GM19467 (cell line): ENCODE results near the gene AK9.
A peak's percentile ranks its signal among the peaks of the same experiment; 100 is the strongest.

Experiments used
- ATAC-seq: cut with Tn5 transposase; IDR thresholded peaks from one replicate; pipeline ENCODE4 v1.9.1; 2021; ENCODE audit warnings: mild to moderate bottlenecking, moderate library complexity; ENCODE audit not compliant: unreplicated experiment

The AK9 gene

DNA sequence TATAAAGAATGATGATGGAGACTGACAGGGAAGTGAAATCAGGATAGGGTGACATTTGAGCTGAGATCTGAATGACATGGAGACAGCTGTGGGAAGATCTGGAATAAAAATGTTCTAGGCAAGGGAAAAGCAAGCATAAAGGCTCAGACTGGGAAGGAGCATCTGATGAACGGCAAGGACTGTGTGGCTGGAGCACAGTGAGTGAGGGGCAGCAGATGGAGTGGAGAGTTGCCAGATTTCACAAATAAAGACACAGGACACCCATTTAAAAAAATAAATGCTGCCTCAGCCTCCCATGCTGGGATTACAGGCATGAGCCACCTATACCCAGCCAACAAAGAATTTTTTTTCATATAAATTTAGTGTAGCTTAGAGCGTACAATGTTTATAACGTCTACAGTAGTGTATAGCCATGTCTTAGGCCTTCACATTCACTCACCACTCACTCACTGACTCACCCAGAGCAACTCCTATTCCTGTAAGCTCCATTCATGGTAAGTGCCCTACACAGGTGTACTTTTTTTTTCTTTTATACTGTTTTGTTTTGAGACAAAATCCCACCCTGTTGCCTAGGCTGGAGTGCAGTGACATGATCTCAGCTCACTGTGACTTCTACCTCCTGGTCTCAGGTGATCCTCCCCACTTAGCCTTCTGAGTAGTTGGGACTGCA, 205.6 kb downstream of the AK9 start:
- ATAC-seq: no peak

DNA sequence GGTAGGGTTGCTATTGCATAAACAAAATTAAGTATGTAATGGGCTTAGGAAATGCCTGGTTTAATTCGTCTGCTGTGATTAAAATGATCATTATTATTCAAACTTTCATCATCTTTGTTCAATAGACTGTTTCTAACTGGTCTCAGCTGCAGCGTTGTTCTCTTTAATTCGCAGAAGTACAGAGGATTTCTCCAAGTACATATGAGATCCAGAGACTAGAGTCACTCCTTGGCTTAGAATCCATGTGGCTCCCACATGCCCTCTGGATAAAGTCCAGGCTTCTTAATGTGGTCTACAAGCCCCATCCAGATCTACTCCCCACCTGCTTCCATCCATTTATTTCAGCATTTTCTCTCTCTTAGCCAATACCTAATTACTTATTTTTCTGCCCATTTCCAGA, 206.9 kb downstream of the AK9 start:
- ATAC-seq: no peak

DNA sequence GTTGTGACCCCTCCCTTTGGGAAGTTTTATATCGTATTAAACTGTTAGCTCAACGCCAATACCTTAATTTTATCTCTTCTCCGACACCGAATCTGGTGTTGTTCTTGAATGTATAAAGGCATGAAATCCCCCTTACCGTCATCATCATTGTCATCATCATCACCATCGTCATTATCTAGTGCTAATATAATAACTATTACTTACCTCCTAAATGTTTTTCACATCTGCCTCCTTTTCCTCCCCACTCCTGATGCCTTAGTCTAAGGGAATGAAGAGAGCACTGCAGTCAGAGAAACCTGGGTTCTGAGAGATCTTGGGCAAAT, 207.3 kb downstream of the AK9 start:
- ATAC-seq: peak; percentile 1

DNA sequence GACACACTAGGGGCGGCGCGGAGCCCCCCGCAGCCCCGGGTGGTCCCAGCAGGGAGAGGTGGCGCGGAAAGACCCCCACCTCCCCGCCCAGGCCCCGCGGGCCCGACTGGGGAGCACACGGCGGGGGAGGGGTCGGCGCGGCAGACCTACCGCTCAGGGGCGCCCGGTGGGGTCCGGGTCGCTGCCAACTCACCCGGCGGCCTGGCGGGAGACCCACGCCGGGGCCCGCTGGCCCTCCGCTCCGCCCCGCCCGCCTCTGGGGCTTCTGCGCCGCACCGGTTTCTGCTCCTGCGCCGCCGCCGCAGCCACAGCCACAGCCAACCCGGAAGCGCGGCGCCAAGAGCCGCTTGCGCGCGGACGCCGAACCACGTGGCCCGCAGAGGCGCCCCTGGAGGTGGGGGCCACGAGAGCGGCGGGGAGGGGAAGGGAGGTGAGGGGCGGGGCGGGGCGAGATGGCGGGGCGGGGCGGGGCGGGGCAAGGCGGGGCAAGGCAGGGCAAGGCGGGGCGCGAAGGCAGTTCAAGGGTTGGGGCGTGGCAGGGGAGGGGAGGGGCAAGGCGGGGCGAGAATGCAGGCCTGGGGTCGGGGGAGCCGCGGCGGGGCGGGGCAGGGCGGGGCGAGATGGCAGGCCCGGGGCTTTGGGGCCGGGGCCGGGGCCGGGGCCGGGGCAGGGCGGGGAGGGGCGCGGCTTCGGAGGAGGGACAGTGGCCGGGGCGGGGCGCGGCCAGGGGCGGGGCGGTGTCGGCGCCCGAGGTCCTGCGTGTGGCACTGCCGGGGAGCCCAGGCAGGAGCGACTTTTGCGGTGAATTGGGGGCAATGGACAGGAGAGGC, 207.9 kb downstream of the AK9 start, which contains the start of gene ZBTB24:
ZBTB24 (minus strand) TSS at position 315 of the 830 bp plus-strand sequence. CDS start 1,193 bp downstream, outside the sequence.
- peak; percentile 83 for ATAC-seq

DNA sequence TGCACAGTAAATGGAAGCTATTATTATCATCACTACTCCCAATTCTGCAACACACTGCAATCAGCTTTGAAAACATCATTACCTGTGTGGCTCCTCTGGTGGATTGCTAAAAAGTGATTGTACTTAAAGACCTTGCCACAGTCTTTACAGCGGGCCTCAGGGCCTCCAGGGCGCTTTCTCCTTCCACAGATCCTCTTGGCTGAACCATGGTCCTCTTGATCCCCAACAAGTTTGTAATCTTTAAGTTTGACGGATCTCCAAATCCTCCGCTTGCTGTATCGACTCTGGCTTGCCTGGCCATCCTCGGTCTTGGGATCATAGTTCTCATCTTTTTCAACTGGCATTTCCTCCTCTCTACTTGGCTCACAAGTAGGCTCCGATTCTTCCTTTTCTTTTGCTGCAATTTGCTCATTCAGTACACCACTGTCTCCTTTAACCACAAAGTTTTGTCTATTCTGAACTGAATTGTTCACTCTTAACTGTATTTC, 210.0 kb downstream of the AK9 start:
- ATAC-seq: no peak

DNA sequence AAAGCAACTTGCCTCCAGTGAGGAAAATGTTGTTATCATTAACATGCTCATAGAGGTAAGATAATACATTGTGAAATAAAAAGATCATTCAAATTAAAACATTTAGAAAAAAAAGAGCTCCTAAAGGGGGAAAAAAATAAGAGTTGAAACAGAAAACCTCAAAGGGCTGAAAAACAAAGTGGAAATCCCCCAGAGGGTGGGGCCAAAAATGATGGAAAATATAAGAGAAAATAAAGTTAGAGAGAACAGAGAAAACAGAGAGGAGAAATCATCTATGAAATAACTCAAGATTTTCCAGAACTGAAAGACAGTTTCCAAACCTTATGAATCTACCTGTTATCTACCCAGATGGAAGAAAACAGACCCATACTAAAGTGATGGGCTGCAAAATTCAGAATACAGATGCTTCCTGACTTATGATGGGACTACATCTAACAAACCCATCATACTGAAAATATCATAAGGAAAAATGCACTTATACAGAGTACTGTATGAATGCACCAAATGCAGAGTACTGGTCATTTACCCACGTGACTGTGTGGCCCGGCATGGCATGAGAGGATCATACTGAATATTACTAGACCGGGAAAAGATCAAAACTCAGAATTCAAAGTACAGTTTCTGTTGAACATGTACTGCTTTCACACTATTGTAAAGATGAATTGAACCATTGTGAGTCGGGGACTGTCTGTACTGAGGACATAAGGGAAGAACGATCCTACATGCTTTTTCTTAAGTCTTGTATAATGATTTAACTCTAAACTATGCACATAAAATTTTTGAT, 212.0 kb downstream of the AK9 start:
- ATAC-seq: no peak

DNA sequence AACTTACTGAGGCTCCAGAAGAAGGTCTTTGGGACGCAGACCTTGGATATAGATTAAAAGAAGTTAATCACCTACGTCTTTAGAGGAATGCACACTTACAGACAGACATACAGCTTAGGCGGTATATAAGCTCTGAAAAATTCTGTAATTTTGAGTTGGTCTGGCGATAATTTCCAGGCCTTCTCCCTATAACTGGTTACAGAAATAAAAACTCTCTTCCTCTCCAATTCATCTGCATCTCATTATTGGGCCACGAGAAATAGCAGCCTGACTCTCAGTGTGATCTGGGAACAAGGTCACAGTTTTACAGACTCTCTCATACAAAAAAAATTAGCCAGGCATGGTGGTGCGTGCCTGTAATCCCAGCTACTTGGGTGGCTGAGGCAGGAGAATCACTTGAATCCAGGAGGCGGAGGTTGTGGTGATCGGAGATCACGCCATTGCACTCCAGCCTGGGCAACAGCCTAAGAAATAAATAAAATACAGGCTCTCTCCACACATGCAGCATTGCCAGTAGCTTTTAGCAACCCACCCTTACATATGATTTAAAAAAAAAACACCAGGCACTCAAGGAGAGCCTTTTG, 212.7 kb downstream of the AK9 start:
- ATAC-seq: no peak

DNA sequence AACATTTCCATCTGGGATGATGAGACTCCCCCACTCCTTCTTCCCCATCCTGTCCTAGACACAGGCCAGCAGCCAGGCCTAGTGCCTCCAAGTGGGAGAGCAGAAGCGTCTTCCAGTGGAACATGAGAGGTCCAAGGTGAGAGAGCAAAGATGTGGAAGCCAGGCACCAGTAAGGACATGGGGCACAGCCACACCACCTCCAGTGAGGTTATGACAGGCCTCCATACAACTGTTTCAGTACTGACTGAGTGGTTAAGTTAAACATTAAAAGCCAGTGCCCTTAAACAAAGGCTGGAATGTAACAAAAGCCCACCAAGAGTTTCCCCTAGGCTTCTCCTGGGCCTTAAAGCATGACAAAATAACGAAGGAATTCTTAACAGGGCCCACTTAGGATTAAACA, 213.3 kb downstream of the AK9 start:
- ATAC-seq: peak; percentile 44

DNA sequence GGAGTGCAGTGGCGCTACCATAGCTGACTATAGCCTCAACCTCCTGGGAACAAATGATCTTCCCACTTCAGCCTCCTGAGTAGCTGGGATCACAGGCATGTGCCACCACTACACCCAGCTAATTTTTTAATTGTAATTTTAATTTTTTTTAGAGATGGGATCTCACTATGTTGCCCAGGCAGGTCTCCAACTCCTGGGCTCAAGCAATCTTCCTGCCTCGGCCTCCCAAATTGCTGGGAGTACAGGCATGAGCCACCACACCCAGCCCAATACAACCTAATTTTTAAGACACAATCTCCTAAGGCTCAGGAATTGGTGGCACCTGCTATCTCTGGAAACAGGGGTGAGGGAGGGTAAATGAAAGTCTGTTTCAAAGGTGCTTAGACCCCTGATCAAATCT, 213.8 kb downstream of the AK9 start:
- no peak for ATAC-seq

DNA sequence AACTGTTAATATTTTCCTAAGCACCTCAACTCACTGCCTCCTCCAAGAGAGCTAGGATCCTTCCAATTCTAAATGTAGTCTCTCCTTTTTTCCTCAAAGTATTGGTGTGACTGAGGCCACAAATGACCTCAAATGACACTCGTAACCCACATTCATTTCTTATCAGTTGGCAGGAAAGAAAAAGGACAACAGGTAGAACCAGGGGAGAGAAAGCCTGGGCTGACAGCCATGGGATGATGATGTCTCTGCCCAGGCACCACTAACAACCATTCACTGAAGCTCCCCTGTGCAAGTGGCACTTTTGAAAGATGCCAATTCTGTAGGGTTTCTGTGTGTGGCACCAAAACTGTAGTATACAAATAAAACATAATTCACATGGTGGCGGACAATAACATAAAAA, 215.4 kb downstream of the AK9 start:
- no peak for ATAC-seq

DNA sequence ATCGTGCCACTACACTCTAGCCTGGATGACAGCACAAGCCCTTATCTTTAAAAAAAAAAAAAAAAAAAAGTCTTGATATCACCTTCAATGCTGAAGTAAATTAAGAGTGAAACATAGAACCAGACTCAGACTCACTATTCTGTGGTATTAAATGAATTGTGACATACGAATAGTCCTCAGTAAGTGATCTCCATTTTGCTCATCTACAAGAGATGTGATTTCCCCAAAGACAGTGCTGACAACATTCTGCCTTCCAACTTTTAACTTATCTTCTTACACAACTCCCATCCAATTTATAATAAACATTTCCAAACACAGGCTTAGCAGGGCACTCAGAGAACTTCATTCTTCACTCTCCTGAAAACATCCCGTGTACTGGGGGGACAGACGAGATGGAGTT, 216.0 kb downstream of the AK9 start:
- ATAC-seq: no peak

DNA sequence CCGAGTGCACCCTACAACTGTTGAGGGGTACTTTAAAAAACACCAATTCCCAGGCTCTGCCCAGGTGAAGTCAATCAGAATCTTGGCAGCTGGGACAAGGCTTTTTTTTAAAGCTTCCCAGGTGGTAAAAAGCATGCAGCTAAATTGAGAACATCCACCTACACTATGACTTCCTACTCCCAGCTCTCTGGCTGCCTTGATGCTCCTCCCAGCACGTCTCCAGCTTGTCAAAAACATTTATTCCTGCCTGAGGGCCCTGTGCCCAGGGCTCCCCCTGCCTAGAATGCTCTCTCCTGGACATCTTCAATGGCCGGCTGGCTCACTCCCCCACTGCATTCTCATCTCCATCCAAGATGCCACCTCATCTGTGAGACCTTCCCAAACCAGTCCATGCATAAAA, 217.9 kb downstream of the AK9 start:
- ATAC-seq: no peak

DNA sequence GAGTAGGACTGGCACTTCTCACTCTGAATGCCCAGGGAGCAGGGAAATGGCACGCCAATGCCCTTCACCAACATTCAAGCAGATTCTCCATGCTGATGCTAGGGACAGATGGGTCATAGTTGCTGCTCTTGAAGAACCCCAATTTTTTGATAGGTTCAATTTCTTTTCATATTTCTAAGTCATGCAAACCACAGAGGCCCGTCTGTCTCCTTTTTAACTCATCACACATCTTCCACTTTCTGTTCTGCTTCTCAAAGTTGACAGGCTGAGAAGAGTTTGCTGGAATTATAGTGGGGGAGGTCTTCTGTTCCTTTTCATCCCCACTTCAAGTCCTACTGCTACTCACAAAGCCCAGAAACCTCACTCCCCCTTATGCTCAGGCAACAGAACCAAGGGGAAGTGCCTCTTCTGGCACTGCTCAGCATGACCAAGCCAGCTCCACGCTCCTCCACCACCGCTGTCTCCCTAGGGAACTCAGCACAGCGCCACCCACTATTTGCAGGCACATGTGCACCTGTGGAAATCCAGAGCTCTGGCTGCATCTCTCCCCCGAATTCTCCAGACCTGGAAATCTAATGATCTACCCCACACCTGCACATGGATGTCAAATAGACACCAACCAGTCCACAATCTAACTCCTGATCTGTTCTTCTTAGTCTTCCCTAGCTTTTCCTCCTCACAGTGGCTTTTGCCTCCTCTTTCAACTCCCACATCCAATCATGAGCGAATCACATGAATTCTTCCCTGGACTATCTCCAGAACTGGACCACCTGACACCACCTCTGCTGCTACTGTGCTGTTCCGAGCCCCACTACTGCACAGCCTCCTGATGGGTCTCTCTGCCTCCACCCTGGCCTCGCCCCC, 218.6 kb downstream of the AK9 start:
- ATAC-seq: no peak

DNA sequence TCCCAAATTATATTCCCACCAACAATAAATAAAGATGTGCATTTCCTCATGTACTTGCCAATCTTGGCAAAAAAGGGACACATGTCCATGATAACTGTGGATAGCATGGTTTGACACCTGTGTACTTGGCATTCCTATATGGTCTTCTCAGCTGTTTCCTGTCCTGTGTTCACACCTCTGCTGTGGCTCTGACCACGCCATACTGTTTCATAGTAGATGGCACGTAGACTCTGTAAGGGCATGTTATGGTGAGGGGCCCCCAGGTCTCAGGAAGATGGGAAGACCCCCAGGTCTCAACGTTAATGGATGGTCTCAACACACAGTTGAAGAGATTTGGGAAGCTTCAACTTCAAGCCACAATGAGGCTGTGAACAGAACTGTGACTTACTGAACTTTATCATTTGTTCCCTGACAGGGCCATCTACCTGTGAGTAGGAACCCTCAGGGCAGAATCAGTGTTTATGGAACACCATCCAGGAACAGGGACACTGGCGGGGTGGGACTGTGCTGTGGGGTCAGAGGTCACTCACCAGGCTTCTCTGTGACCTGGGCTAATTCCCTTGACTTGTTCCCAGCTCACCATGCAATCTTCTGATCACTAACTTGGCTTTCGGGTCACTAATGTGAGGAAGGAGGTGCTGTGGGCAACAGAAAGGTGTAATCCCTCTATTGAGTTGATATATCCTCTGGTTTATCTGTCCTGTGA, 219.7 kb downstream of the AK9 start:
- no peak for ATAC-seq

DNA sequence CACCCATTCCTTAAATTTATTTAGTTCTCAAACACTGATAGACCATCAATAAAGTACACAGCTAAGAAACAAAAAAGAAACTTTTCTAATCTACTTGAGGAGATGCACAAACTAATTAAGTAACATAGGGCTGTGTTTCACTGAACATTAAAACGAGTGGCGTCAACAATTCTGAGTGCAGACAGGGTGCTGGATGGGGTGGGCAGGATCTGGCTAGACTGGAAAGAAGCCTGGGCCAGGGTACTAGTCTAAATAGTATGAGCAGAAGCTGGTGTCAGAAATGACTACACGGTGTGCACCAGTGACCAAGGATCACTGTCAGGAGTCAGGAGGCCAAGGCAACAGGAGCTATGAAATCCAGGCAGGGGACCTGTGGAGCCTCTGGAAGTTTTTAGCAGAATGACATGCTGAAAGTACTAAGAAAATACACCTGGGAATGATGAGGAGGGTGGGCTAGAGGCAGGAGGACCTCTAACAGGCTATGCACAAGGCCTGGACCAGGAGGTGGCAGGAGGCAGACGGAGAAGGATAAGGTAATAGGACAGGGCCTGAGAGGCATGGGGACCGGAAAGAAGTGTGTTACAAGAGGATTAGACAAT, 221.3 kb downstream of the AK9 start:
- no peak for ATAC-seq

DNA sequence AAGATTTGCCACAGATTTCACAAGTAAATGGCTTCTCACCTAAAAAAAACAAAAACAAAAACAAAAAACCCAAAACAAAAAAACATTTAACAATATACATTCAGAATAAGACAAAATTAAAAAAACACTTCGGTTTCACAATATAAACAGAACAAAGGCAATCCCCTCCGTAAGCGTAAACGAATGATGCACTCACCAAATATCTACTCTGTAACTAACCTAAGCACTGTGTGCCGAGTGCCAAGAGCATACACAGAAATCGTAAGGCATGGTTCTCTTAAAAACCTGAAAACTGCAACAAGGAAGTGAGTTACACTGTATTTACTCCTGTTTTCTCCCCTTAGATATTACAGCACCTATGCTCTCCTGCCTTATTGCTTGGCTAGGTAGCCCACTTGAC, 223.3 kb downstream of the AK9 start:
- no peak for ATAC-seq

DNA sequence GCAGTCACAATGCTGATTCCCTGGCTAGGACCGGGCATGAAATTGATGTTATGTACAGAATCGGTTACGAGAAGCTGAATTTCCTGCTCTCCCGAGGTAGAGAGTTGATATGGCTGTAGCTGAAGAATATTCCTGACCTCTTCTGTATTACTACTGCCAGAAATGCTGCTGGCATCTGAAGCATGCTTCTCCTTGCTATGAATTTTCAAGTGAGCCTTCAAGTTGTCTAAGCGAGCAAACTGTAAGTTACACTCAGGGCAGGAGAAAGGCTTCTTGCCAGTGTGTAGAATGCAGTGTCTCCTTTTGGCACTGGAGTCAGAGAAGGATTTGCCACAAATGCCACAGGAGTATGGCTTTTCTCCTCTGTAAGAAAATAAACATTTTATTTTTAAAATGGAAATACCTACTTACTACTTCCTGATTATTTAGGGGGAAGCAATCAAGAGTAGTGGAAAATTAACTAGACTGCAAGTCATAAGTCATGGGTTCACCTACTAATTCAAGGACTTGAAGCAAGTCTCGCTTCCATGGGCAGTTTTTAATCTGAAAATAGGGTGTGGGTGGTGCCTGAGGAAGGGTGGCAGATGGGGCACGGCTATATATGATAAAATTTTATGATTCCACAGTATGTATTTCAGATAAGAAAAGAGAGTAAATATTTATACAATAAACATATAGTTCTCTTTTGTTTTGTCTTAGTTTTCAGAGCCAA, 224.6 kb downstream of the AK9 start:
- no peak for ATAC-seq

DNA sequence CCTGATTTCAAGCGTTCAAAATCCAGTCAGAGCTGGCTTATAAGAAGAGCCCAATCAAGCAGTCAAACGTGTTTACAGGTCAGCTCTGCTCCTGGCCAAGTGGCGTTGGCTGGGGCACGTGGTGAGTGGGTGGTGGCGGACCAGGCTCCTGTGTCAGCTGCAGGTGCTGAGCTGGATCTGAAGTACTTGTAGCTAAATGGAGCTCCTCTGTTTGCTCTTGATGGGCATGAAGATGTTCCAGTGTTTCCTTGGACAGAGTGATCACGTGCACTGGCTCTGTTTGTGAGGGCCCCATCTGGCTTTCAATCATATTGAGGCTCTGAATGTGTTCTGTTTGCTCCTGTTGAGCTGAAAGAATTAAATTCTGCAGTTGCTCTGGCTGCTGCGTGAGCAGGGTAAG, 225.2 kb downstream of the AK9 start:
- no peak for ATAC-seq
